Tracheal epithelial cell (primary cell): ENCODE results near the gene MYOF. TPM values are rescaled to one million over a fixed set of nuclear protein-coding genes. Genes with fewer than 3 reads are reported as not detected.

Source experiments
- total RNA-seq: library from RNA; depleted of rRNA; stranded (reverse); fragments of >200 nt; gene quantifications from 2 replicates; pipeline ENCODE4 v1.2.1, GENCODE V29; 2014

Gene MYOF
- total RNA-seq = 167 and 198 TPM in 2 replicates

GRCh38 chr10:93482145-93482834, at the start of gene MYOF:
Gene MYOF, minus strand, starts transcription at chr10:93482334. Its CDS starts 140 bp downstream, at chr10:93482194.

DNA sequence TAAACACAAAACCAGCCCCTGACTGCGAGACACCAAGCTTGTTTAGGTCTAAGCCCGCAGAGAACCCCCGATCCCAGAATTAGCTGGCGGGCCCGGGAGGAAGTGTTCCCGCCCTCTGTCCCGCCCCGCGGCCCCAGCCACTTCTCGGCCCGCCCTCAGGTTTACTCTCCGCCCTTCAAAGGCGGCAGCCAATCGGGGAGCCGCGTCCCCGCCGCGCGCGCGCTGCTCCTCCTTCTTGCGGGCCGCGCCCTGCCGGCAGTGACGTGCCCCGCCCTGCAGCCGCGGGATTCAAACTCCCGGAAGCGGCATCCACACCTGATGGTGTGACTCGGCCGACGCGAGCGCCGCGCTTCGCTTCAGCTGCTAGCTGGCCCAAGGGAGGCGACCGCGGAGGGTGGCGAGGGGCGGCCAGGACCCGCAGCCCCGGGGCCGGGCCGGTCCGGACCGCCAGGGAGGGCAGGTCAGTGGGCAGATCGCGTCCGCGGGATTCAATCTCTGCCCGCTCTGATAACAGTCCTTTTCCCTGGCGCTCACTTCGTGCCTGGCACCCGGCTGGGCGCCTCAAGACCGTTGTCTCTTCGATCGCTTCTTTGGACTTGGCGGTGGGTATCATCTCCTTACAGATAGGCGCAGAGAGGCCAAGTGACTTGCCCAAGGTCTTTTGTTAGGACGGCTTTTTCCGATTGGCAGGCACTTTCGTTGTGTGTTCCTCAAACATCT, 14.3 kb upstream of the MYOF start, which contains the start of gene CEP55:
Gene CEP55 (plus strand): TSS at position 291 of the 720 bp plus-strand sequence. CDS start 3,440 bp downstream, outside the sequence.

Other genes with a start within 250 kb of the MYOF start
- gene CEP55, start 14.3 kb upstream of the MYOF start, total RNA-seq = 2.3 and 8.9 TPM in 2 replicates
- gene FFAR4, start 84.3 kb upstream of the MYOF start, total RNA-seq = not detected in 2 replicates
- 0.24 TPM in 1 of 2 replicates, not detected in the other for gene RBP4, start 118.9 kb upstream of the MYOF start, total RNA-seq
- not detected in 2 replicates for gene PDE6C, start 130.2 kb upstream of the MYOF start, total RNA-seq
- 2.7 and 3.0 TPM in 2 replicates for gene FRA10AC1, start 220.3 kb upstream of the MYOF start, total RNA-seq